Measurements from ENCODE around the gene EXOC6B.

The EXOC6B gene

DNA sequence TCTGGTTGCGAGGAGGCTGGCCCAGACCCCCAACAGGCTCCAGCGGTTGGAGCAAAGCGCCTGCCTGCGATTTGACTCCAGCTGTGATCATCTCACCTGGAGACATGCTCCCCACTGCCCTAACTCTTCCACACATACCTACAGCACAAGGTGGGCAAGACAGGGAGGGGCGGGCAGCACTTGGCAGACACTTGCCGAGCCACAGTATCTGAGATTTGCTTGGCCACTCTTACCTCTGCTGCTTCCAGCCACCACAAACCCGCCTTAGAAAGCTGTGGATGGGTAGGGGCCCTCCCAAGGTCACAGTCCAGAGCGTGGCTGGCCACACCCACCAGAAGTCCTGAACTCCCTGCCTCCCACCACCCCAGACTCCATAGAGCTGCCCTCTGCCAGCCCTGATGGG is 686.4 kb downstream of the EXOC6B start:
- Histone ChIP-seq H3K27me3 (ENCODE audit: control insufficient read depth, insufficient read depth, low read length) (no peaks in the 10 kb centered on the region), H3K9ac (no peak overlapping the region), H3K36me3 (ENCODE audit: control insufficient read depth, insufficient read depth, low read length) (no peaks in the 10 kb centered on the region), H3K4me3 (ENCODE audit: low read depth, low read length) (no peak overlapping the region), H2AFZ (no peak overlapping the region), H3K79me2 (no peaks in the 10 kb centered on the region), H3K27ac (no peak overlapping the region), H3K9me3 (ENCODE audit: control insufficient read depth, low read length) (no peaks in the 10 kb centered on the region), H3K4me1 (no peaks in the 10 kb centered on the region), H3K4me2 (ENCODE audit: low read length) (no peak overlapping the region)
- TF ChIP-seq, protein P1, sequence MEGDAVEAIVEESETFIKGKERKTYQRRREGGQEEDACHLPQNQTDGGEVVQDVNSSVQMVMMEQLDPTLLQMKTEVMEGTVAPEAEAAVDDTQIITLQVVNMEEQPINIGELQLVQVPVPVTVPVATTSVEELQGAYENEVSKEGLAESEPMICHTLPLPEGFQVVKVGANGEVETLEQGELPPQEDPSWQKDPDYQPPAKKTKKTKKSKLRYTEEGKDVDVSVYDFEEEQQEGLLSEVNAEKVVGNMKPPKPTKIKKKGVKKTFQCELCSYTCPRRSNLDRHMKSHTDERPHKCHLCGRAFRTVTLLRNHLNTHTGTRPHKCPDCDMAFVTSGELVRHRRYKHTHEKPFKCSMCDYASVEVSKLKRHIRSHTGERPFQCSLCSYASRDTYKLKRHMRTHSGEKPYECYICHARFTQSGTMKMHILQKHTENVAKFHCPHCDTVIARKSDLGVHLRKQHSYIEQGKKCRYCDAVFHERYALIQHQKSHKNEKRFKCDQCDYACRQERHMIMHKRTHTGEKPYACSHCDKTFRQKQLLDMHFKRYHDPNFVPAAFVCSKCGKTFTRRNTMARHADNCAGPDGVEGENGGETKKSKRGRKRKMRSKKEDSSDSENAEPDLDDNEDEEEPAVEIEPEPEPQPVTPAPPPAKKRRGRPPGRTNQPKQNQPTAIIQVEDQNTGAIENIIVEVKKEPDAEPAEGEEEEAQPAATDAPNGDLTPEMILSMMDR (IDR thresholded peaks at IDR 0.05), result no peak

DNA sequence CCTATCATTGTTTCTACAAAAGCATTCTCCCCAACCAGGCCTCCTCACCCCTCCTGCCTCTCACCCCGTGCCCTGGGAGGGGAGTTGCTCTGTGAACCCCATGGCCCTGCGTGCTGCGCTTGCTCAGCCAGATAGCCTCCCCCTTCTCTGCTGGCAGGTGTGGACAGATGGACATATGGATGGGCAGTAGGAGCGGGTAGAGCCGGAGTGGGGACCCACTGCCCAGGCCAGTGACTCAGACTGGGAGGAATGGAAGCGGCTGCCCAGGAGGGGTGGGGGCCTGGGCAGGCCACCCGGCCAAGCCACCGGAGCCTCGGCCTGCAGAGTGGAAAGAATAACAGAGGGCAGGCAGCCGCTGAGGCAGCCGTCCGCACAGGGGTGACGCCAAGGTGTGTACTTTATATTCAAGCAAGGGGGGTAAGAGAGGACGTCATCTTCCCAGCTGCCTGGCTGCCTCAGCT is 686.9 kb downstream of the EXOC6B start:
- no peak overlapping the region for H3K4me3 ChIP-seq (ENCODE audit: low read depth, low read length)
- no peak overlapping the region for H3K9ac ChIP-seq
- no peaks in the 10 kb centered on the region for H3K27me3 ChIP-seq (ENCODE audit: control insufficient read depth, insufficient read depth, low read length)
- no peak overlapping the region for H2AFZ ChIP-seq
- no peak overlapping the region for H3K4me2 ChIP-seq (ENCODE audit: low read length)
- TF ChIP-seq, protein P1 (IDR thresholded peaks at IDR 0.05), result no peak
- H3K36me3 ChIP-seq (ENCODE audit: control insufficient read depth, insufficient read depth, low read length), result no peaks in the 10 kb centered on the region
- H3K4me1 ChIP-seq, result no peaks in the 10 kb centered on the region
- no peaks in the 10 kb centered on the region for H3K9me3 ChIP-seq (ENCODE audit: control insufficient read depth, low read length)
- no peaks in the 10 kb centered on the region for H3K79me2 ChIP-seq
- H3K27ac ChIP-seq, result no peak overlapping the region

DNA sequence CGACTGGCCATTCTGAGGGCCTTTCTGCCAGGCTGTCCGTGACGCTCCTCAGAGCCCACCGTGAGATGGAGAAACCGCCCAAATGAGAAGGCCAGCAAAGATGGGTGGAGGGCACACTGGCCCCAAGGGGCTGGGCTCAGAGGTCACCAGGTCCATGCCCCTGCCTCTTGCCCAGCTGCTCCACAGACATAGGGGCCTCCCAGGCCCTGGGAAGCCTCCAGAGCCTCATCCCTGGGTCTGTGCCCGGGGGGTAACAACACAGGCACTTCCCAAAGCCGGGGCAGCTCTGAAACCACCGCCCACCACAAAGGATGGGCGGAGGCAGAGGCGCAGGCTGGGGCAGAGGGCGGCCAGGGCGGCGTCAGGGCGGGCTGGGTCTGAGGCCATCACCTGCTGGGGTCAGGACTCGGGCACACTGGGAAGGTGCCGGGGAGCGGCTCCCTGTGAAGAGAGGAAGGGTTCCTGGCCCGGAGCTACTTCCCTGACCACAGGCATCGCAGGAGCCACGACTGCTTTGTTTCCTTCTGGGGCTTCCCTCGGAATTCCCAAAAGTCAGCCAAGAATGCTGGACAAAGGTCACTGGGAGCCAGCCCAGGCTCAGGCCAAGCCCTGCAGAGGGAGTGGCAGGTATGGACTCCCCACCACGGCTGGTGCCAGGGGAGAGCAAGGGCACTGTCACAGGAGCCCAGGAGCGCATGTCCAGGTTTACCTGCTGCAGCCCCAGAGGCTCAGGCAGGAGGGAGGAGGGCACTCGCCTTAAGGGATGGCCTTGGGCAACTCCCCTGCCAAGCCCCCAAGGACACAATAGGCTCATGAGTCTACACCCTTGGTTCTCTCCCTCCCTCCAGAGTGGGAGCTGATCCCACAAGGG is 687.6 kb downstream of the EXOC6B start:
- Histone ChIP-seq H3K36me3 (ENCODE audit: control insufficient read depth, insufficient read depth, low read length) (no peaks in the 10 kb centered on the region), H3K4me3 (ENCODE audit: low read depth, low read length) (no peak overlapping the region), H3K79me2 (no peaks in the 10 kb centered on the region), H3K4me1 (no peaks in the 10 kb centered on the region), H3K27me3 (ENCODE audit: control insufficient read depth, insufficient read depth, low read length) (no peaks in the 10 kb centered on the region), H3K9ac (no peak overlapping the region), H2AFZ (no peak overlapping the region), H3K9me3 (ENCODE audit: control insufficient read depth, low read length) (no peaks in the 10 kb centered on the region), H3K4me2 (ENCODE audit: low read length) (no peak overlapping the region), H3K27ac (no peak overlapping the region)
- TF ChIP-seq, protein P1 (IDR thresholded peaks at IDR 0.05), result no peak

DNA sequence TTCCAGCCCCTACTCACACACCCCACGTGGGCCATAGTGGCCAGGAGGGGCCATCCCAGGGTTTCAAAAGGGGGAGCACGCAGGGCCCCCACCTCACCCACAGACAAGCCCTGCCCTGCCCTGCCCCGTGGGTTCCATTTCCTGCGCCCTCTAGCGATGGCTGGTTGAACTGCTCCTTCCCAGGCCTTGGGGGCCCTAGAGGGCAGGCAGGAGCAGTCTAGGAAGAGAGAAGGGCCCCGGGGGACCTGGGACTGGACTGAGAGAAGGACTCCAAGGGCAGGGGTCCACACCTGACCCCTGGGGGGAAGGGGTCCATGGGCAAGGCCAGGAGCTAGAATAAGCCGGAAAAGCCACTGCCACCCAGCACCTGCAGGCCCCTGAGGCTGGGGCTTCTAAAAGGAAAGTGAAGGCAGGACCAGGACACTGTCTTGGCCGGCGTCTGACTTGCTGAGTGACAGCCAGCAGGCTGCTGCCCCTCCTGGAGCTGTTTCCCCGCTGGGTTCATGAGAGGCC is 688.3 kb downstream of the EXOC6B start:
- no peak overlapping the region for H3K9ac ChIP-seq
- H3K4me3 ChIP-seq (ENCODE audit: low read depth, low read length), result no peak overlapping the region
- no peaks in the 10 kb centered on the region for H3K9me3 ChIP-seq (ENCODE audit: control insufficient read depth, low read length)
- no peaks in the 10 kb centered on the region for H3K36me3 ChIP-seq (ENCODE audit: control insufficient read depth, insufficient read depth, low read length)
- H3K27me3 ChIP-seq (ENCODE audit: control insufficient read depth, insufficient read depth, low read length), result no peaks in the 10 kb centered on the region
- H3K4me2 ChIP-seq (ENCODE audit: low read length), result no peak overlapping the region
- H3K79me2 ChIP-seq, result no peaks in the 10 kb centered on the region
- H2AFZ ChIP-seq, result no peak overlapping the region
- TF ChIP-seq, protein P1 (IDR thresholded peaks at IDR 0.05), result peak; percentile 89
- no peaks in the 10 kb centered on the region for H3K4me1 ChIP-seq
- H3K27ac ChIP-seq, result no peak overlapping the region

Measured in parathyroid adenoma (tissue), 2 donors.